ENCODE results near the gene FAM204A.
A peak's percentile ranks its signal among the peaks of the same experiment; 100 is the strongest.

FAM204A gene

DNA sequence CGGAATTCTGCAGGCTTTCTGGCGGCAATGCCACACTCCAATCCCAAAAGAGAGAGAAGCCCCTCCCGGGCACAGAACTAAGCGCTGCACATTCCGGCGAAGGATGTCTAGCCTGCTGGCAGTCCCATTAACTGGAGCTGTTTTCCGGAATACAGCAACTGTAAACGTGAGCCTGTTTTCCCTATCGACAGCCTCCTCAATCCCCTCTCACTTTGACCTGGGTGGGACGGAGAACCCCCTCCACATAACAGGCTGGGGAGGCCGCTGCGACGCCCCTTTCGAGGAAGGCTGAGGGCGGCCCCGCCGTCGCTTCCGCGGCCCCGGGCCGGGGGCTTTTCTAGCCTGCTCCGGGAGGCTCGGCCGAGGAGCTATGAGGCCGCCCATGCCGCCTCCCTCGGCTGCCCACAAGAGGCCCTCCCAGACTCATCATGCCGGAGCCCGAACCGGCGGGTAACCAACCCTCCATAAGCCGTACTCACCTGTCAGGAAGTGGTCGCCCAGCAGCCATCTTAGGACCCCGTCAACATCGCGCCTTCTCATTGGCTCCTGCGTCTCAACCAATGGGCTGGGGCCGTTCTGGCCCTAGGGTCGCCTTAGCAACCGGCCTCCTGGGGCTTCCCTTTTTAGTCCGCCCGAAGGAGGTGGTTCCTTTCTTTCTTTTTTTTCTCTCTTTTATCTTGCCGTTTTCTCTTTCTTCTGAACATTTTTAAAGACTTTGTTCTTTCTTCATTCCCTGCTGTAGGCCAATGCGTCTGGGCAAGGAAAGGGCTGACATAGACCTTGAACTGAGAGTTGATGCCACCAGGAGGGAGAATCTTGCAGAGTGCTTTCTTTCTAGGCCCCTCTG is at the start of gene FAM204A:
Gene FAM204A, minus strand, starts transcription at position 534 of the 847 bp plus-strand sequence. CDS start 5,909 bp downstream, outside the sequence.
- peak; percentile 76 for DNase-seq (ENCODE audit: low read depth in 2 of 2)

DNA sequence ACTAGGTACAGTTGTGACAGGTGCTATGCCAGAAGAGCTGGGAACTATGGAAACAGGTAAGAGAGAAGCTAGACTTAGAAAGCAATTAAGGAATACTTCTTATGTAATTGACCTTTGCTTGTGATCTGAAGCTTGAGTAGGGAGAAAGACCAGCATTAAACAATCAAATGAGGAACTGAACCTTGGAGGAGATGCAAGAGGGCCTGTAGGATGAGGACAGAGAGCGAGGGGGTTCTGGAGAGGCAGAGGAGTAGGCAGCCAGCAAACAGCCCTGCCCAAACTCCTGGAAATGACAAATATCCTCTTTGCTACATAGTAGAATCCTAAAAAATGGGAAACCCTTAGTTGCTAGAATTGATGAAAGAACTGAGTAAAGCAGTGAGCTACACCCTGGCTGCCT is 41.6 kb upstream of the FAM204A start:
- DNase-seq (ENCODE audit: low read depth in 2 of 2): no peak

DNA sequence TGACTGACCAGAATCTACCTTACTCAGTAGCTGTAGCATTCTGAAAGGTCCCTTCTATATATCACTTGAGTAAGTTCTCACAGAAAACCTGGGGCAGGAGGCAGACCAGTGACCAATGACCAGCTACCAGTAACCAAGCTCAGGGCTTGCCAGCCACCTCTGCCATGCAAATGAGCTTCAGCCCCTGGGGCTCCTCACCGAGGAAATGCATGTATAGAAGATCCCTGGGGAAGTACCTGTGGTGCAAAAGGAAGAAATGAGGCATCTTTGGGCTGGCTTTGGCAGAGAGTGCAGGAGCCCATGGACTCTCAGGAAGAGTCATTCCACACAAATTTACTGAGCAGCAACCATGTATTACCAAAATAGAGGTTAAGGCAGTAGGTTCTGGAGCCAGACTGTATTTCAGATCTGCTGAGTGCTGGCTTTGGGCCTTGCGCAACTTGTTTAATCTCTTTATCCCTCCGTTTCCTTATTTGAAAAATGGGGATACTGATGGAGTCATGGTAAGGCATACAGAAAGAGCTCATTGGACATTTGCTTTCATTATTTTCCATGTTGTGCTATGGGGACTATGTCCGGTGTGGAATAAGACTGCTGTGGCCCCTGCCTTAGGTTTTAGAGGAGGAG is 41.1 kb upstream of the FAM204A start:
- no peak for DNase-seq (ENCODE audit: low read depth in 2 of 2)

DNA sequence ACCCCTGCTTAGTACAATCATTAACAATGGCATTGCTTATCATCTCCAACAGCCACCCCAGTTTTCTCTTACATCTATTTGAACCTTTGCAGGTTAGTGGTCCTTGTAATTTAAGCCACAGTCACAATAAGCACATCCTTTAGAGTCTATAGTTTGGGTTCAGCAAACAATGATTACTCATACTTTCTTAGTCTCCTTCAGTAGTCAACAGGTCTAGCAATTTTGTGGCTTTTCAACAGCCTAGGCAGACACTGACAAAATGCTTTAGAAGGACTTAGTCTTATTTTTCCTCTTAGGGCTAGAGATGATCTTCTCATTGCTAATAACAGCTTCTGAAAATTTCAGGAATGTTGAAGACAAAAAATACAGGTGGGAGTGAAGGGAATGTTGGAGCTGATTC is 32.3 kb upstream of the FAM204A start:
- DNase-seq (ENCODE audit: low read depth in 2 of 2): no peak

DNA sequence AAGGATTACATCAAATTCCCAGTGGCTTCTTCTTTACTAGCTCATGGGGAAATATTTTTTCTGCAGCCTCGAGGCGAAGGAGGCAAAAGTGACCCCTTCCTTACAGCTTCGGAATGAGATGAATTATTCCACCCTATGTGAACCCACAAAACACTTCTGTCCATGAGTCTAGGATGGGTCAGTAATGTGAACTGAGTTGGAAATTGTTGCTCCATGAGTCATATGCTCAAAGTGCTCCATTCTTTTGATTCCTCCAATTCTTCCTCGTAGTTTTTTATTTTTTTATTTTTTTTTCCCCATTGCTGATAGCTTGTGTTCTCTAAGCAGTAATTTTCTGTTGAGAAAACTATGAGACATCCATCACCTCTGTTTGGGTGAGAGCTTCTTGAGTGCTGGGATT is 31.7 kb upstream of the FAM204A start:
- peak; percentile 44 to 47 for DNase-seq (ENCODE audit: low read depth in 2 of 2)

DNA sequence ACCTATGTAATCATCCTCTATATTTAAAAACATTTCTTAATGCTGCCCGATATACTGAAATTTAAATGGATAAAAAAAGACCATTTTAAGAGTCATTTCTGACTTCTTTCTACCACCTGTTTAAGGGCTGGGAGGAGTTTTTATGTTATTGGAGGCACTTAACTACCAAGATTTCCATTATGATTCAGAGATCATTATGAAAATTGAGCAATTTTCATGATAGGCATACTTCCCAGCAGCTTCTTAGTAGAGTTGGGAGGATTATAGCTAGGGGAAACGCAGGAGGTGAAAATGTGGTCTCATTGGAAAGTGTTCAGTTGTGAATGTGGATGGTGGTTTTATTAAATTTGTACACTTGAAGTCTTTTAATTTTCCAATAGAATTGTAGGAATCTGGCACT is 28.4 kb upstream of the FAM204A start:
- no peak for DNase-seq (ENCODE audit: low read depth in 2 of 2)

DNA sequence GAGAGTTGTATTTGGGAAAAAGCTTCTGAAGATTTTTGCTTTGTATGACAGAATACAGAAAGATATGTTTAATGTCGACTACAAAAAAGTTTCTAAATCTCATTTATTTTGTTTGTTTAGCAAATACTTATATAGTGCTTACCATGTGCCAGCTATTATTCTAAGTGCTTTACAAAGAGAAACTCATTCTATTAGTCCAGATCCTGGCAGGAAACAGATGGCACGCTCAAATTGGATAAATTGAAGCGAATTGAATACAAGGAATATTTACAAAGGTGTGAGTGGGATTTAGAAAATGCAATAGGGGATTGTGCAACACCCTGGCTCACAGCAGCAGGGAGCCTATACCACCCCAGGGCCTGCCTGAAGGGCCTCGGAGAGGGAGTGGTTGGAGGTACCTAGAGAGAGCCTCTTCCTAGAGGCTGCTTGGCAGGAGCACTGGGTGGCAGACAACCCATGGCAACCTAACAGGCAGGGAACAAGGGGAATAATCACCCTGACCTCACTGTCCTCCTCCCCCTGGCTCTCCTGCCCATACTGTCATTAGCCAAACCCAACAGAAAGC is 27.6 kb upstream of the FAM204A start:
- no peak for DNase-seq (ENCODE audit: low read depth in 2 of 2)

DNA sequence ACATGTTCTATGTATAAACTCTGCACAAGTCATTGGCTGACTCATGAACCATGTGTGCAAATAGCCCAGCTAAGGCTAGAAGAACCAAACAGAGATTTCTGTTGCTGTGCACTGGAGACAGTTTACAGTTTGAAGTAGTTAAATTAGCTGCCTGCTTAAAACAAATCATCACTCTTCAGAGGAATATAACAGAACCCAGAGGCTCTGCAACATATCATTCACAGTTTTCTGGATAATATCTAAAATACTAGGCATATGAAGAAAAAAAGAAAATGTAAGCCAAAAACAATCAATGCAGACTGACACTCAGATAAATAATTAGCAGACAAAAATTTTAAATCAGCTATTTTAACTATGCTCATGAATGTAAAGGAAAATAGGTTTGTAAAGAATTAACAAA is 23.6 kb upstream of the FAM204A start:
- DNase-seq (ENCODE audit: low read depth in 2 of 2): no peak

DNA sequence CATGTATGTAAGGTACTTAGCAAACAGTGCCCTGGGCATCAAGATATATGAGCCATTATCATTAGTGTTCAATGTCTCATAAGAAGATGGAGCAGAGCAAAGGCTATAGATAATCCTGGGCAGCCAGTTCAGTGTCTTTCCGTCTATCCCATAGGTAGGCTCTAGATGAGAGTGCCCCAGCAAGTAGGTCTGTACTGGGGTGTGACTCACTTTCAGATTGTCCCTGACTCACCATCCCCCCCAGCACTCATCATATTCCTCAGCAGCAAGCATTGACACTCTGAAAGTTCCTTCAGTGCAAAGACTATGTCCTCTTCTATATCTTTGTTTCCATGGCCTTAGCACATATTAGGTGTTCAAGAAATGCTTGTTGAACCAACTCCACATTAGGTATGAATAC is 20.0 kb upstream of the FAM204A start:
- no peak for DNase-seq (ENCODE audit: low read depth in 2 of 2)

DNA sequence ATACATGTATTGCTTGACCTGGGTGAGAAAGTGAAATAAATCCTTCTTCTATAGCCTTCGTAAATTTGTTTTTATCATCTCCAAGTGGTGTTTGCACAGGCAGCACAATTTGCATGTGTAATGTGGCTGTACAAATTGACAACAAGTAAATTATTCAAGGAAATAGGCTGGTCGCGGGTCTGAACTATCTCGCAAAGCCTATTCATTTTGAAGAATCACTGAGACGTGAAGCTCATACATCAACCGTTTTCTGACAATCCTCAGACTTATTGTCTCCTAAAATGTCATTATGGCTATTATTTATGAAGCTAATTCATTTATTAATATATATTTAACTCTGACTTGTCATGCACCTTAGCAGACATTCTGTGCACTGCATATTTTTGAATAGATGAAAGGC is 16.2 kb upstream of the FAM204A start:
- no peak for DNase-seq (ENCODE audit: low read depth in 2 of 2)

DNA sequence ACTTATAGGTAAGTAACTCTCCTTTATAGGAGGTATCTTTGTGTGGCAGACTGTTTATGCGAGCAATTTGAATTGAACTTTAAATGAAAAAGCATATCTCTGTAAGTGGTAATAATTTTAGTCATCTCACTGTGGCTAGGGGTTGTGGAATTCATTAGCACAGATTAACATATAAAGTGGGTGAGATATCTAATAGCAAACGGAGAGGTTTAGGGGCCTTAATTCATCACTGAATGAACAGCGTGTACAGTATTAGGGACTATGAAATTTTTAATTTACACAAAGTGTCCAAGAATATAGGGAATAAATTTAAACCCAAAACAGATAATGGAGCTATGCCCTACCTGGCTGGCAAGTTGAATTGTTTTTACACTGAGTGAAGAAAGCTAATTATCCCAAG is 15.7 kb upstream of the FAM204A start:
- DNase-seq (ENCODE audit: low read depth in 2 of 2): no peak

DNA sequence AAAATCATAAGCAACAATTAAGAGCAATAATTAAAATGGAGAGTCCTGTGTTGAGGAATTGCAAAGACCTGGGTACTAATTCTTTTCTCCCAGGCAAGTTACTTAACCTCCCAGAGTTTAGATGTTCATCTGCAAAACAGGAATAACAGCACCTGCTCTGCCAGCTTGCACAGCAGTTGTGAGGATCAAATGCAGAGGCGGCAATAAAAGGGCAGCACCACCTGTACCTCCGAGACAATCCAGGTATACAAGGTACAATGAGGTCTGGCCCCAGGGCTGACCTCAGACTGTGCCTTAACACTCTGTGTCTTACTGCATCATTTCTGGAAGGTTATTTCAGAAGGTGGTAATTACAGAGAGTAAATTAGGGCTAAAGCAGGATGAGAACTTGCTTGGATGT is 14.5 kb upstream of the FAM204A start:
- DNase-seq (ENCODE audit: low read depth in 2 of 2): no peak

DNA sequence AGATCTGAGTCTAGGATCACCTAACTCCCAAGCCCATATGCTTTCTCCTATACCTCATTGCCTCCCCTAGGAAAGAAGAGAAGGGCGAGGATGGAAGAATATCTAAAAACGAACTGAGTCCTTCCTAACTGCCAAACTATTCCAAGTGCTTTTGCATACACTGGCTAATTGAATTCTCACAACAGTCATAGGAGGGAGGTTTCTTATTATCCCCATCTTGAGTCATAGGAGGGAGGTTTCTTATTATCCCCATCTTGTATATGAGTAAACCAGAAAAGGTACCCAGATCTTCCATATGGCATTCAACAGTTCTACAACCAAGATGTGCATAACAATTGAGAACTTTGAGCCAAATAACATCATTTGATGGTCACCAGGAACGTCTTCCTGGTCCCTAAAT is 13.1 kb upstream of the FAM204A start:
- no peak for DNase-seq (ENCODE audit: low read depth in 2 of 2)

DNA sequence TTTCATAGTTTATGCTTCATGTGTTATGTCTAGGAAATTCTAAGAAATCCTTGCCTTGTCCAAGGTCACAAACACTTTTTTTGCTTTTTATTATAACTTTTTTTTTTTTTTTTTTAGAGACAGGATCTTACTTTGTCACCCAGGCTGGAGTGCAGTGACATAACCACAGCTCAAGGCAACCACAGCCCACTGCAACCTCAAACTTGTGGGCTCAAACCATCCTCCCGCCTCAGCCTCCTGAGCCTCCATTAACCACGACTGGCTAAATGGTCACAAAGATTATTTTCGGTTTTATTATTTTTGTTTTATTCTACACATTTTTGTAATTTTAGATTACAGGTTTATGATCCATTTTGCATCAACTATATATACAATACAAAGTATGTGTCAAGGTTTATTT is 7.1 kb upstream of the FAM204A start:
- no peak for DNase-seq (ENCODE audit: low read depth in 2 of 2)

DNA sequence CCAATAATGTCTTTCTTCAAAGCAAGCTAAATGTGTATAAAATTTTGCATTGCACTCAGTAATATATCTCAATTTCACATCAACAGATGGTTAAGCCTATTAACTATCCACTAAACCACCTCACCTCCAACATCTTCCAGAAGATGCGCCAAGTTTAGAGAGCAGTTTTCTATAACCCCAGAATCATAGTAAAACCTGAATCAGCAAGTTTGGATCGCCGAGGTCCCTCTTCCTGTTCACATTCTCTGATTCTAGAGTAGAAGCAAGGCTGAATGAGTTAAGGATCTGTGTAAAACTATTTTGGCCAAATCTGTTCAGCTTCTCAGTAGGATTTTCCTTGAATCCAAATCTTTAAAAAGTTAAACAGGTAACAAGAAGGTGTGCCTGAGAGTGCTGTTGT is 1.4 kb upstream of the FAM204A start:
- DNase-seq (ENCODE audit: low read depth in 2 of 2): no peak

DNA sequence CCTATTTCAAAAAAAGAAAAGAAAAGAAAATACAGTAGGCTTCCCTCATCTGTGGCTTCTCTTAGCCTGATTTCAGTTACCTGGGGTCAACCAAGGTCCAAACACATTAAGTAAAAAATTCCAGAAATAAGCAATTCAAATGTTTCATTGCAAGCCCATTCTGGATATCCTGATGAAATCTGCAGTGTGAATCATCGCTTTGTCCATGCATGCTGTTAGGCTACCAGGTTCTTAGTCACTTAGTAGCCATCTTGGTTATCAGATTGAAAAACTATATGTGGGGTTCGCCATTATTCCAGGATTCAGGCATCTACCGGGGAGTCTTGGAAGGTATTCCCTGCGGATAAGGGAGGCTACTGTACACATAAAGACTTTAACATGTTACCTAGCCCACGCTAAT is 991 bp upstream of the FAM204A start:
- no peak for DNase-seq (ENCODE audit: low read depth in 2 of 2)

DNA sequence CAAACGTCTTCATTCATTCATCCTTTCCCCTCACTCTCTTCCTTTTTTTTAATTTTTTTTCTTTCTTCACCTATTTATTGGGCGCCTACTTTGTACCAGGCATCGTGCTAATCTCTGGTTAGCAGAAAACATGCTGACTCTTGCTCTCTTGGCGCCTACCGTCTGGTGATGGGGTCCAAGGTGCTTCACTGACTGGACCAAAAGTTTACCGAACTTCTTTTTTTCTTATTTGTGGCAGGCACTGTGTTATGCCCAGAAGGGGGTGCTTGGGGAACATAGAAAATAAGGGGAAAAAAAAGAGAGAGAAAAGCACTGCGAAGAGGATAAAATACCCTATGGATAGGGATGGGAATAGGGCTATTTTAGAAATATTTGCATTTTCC is 505 bp upstream of the FAM204A start:
- DNase-seq (ENCODE audit: low read depth in 2 of 2): no peak

DNA sequence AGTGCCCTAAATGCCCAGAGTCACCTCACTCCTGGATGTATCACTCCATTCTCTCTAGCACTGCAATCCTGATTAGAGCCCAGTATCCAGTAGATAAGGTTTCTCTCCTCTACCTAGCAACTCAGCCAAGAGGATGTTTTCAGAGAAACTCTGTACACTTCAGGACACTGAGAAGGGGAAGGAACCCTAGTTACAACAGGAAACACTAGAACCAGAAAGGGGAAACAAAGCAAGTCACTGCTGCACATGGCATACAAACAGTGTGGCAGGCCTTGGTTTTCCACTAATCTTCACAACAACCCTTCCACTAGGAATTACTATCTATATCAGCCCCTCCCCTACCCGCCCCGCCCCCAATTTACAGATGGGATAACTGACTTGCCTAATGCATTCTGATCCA is 1.6 kb downstream of the FAM204A start:
- no peak for DNase-seq (ENCODE audit: low read depth in 2 of 2)

DNA sequence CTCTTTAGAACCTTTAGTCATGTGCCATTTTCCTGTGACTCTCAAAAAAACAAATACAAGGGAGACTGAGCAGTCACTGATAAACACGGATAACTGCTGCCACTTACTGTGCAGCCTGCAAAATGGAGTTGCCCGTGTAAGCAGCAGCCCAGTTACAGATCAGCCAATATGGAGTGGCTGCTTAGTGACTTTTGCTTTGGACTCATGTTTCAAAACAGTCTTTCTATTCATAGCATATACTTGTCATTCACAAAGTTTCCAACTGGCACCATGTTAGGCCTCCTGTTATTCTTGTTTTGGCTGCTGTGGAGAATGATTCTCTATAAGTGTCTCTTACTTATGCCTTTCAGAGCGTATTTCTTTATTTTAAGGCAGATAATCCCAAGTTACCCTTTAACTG is 3.0 kb downstream of the FAM204A start:
- no peak for DNase-seq (ENCODE audit: low read depth in 2 of 2)

DNA sequence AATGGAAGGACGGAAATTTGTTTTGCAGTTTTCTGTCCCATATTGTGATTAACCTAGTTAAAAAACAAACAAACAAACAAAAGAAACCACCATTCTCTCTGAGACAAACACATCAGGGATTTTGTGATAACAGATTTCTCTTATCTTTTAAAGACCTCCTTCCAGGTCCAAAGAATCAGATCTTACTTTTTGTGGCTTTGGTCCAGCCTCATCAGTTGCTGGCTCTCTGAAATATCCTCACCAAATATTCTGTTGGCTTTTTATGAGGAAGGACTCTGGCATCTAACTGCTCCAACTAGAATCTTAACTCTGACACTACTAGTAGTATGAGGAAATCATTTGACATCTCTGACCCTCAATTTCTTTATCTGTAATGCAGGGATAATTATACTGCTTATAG is 4.8 kb downstream of the FAM204A start:
- DNase-seq (ENCODE audit: low read depth in 2 of 2): no peak

DNA sequence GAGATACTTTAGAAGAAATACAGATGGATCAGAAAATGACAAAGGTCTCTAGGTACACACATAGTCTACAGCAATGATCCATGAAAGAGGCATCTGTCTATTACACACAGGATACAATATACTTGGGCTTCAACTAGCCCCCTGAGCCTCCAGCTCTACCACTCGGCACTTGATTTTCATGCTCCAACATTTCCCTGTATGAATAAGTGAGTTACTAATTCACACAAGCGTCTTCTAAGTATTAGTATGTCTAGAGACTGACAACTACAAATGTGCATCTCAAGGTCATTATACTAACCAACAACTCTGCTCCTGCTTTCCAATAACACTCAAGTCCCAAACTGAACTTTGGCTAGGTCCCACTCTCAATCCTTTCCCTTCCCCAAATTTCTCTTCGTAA is 8.3 kb downstream of the FAM204A start:
- no peak for DNase-seq (ENCODE audit: low read depth in 2 of 2)

DNA sequence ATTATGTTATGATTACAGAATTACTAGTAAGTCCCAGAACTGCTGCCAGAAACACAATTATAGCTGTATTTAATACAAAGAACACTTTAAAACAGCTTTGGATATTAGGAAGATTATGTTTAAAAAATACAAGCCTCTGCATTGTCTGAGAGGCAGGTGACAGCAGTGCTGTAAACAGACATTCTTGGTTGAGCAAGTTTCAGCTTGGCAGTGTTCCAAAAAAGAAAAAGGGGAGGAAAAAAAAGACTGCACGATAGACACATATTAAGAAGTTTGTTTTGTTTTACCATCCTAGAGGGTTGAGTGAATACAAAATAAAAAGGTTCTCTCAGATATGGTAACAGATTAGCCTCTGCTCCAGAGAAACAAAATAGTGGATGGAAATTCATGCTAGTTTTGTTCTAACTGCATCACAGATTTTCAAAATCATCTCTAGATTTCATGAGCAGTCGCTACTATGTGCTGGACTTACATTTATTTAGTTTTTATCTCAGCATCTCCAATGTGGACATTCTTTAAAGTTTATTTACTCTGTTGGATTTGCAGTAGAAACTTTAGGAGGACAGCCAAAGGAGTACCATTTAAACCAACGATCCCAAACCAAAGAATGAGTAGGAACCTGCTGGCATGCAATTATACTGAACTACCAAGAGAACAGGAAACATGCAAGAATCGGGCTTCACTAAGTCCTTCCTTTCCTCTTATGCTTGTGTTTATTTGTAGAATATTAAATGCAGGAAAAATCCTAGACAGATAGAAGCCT is 9.0 kb downstream of the FAM204A start:
- no peak for DNase-seq (ENCODE audit: low read depth in 2 of 2)

DNA sequence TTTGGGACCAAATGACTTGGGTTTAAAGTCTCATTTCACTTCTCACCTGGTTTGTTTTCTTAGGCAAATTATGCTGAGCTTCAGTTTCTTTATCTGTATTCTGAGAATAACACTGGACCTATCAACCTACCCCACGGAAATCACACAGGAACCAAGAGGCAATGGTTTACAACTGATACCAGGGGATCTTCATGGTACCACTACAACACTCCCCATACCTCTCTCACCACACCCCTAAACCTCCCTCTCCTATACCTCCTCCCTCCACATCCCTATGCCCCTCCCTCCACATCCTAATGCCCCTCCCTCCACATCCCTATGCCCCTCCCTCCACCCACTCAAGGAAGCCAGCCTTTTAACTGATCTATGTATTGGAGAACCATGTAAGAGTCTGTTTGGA is 9.9 kb downstream of the FAM204A start:
- no peak for DNase-seq (ENCODE audit: low read depth in 2 of 2)

All from fibroblast of skin of left biceps (primary cell).